ENCODE measurements around the gene ACTN2. TPM values are rescaled to one million over a fixed set of nuclear protein-coding genes. Genes with fewer than 3 reads are reported as not detected.

The ACTN2 gene
- total RNA-seq, 1 donor from 2014 or later, result 0.47 TPM

- peaks cover 9% of the 10 kb centered on the region for H3K27me3 Mint-ChIP-seq (ENCODE audit: low read depth)
- peaks cover 16% of the 10 kb centered on the region for H3K9me3 Mint-ChIP-seq (ENCODE audit: low read depth)
- no peak overlapping the region for H3K27ac Mint-ChIP-seq (ENCODE audit: unreplicated experiment)
- no peaks in the 10 kb centered on the region for H3K4me1 Mint-ChIP-seq (ENCODE audit: low read depth)
- peaks cover 7% of the 10 kb centered on the region for H3K36me3 Mint-ChIP-seq (ENCODE audit: low read depth)
- H3K4me3 Mint-ChIP-seq (ENCODE audit: unreplicated experiment), result no peak overlapping the region
- no peak for DNase-seq (ENCODE audit: low spot score)
- TF ChIP-seq, protein P1, sequence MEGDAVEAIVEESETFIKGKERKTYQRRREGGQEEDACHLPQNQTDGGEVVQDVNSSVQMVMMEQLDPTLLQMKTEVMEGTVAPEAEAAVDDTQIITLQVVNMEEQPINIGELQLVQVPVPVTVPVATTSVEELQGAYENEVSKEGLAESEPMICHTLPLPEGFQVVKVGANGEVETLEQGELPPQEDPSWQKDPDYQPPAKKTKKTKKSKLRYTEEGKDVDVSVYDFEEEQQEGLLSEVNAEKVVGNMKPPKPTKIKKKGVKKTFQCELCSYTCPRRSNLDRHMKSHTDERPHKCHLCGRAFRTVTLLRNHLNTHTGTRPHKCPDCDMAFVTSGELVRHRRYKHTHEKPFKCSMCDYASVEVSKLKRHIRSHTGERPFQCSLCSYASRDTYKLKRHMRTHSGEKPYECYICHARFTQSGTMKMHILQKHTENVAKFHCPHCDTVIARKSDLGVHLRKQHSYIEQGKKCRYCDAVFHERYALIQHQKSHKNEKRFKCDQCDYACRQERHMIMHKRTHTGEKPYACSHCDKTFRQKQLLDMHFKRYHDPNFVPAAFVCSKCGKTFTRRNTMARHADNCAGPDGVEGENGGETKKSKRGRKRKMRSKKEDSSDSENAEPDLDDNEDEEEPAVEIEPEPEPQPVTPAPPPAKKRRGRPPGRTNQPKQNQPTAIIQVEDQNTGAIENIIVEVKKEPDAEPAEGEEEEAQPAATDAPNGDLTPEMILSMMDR (IDR thresholded peaks at IDR 0.05), result peak; percentile 57
Measured at GRCh38 chr1:236774926-236775325, 88.6 kb downstream of the ACTN2 start.

GRCh38 chr1:236779312-236779711, 93.0 kb downstream of the ACTN2 start:
- Mint-ChIP-seq H3K27ac (ENCODE audit: unreplicated experiment) (no peak overlapping the region), H3K9me3 (ENCODE audit: low read depth) (peaks cover 16% of the 10 kb centered on the region), H3K36me3 (ENCODE audit: low read depth) (peaks cover 7% of the 10 kb centered on the region), H3K27me3 (ENCODE audit: low read depth) (peaks cover 9% of the 10 kb centered on the region), H3K4me1 (ENCODE audit: low read depth) (no peaks in the 10 kb centered on the region), H3K4me3 (ENCODE audit: unreplicated experiment) (no peak overlapping the region)
- DNase-seq (ENCODE audit: low spot score), result no peak
- TF ChIP-seq, protein P1 (IDR thresholded peaks at IDR 0.05), result no peak

- Mint-ChIP-seq H3K4me1 (ENCODE audit: low read depth) (no peaks in the 10 kb centered on the region), H3K27ac (ENCODE audit: unreplicated experiment) (no peak overlapping the region), H3K27me3 (ENCODE audit: low read depth) (peaks cover 10% of the 10 kb centered on the region), H3K9me3 (ENCODE audit: low read depth) (no peaks in the 10 kb centered on the region), H3K4me3 (ENCODE audit: unreplicated experiment) (no peak overlapping the region), H3K36me3 (ENCODE audit: low read depth) (no peaks in the 10 kb centered on the region)
- TF ChIP-seq, protein P1 (IDR thresholded peaks at IDR 0.05), result no peak
- DNase-seq (ENCODE audit: low spot score), result no peak
Measured at GRCh38 chr1:236785477-236785876, 99.2 kb downstream of the ACTN2 start.

GRCh38 chr1:236786453-236786852, 100.2 kb downstream of the ACTN2 start:
- H3K4me3 Mint-ChIP-seq (ENCODE audit: unreplicated experiment), result no peak overlapping the region
- no peaks in the 10 kb centered on the region for H3K36me3 Mint-ChIP-seq (ENCODE audit: low read depth)
- TF ChIP-seq, protein P1 (IDR thresholded peaks at IDR 0.05), result no peak
- DNase-seq (ENCODE audit: low spot score), result no peak
- H3K27me3 Mint-ChIP-seq (ENCODE audit: low read depth), result peaks cover 13% of the 10 kb centered on the region
- H3K4me1 Mint-ChIP-seq (ENCODE audit: low read depth), result no peaks in the 10 kb centered on the region
- H3K27ac Mint-ChIP-seq (ENCODE audit: unreplicated experiment), result no peak overlapping the region
- no peaks in the 10 kb centered on the region for H3K9me3 Mint-ChIP-seq (ENCODE audit: low read depth)

- Mint-ChIP-seq H3K27ac (ENCODE audit: unreplicated experiment) (peak overlapping the region; percentile 98), H3K4me3 (ENCODE audit: unreplicated experiment) (peak overlapping the region; percentile 97), H3K27me3 (ENCODE audit: low read depth) (peaks cover 10% of the 10 kb centered on the region), H3K9me3 (ENCODE audit: low read depth) (no peaks in the 10 kb centered on the region), H3K4me1 (ENCODE audit: low read depth) (peaks cover 25% of the 10 kb centered on the region), H3K36me3 (ENCODE audit: low read depth) (no peaks in the 10 kb centered on the region)
- TF ChIP-seq, protein P1 (IDR thresholded peaks at IDR 0.05), result no peak
- DNase-seq (ENCODE audit: low spot score), result no peak
Measured at GRCh38 chr1:236794585-236795034, 108.3 kb downstream of the ACTN2 start.
